ENCODE results near the gene PPP4R4. TPM values are rescaled to one million over a fixed set of nuclear protein-coding genes. Genes with fewer than 3 reads are reported as not detected.

PPP4R4 gene
- total RNA-seq, 1 experiment from 2014 or later = 1.1 TPM

- Histone ChIP-seq H3K27ac (ENCODE audit: low read length) (no peak overlapping the region), H3K27me3 (ENCODE audit: control insufficient read depth, insufficient read depth, low read length) (no peaks in the 10 kb centered on the region), H3K4me1 (ENCODE audit: control insufficient read depth, insufficient read depth, low read length) (no peaks in the 10 kb centered on the region), H3K36me3 (ENCODE audit: control insufficient read depth, insufficient read depth, low read length) (no peaks in the 10 kb centered on the region), H3K9me3 (ENCODE audit: control insufficient read depth, insufficient read depth, low read depth, low read length) (no peaks in the 10 kb centered on the region), H3K4me3 (ENCODE audit: low read depth in 2 of 2, low read length in 2 of 2) (no peak overlapping the region)
- DNase-seq (ENCODE audit: low read depth, low spot score) = no peak
- ATAC-seq = no peak
- in situ Hi-C loops (cut with HindIII; ENCODE audit: low pct_unique_long_range_greater_than_20kb, low sequenced_read_pairs) = no loop called here
- POLR2A ChIA-PET = no interaction called here
- no peak for TF ChIP-seq POLR2AphosphoS5 (IDR thresholded peaks at IDR 0.05; ENCODE audit: low read depth, low read length)
- TF ChIP-seq, protein P1, sequence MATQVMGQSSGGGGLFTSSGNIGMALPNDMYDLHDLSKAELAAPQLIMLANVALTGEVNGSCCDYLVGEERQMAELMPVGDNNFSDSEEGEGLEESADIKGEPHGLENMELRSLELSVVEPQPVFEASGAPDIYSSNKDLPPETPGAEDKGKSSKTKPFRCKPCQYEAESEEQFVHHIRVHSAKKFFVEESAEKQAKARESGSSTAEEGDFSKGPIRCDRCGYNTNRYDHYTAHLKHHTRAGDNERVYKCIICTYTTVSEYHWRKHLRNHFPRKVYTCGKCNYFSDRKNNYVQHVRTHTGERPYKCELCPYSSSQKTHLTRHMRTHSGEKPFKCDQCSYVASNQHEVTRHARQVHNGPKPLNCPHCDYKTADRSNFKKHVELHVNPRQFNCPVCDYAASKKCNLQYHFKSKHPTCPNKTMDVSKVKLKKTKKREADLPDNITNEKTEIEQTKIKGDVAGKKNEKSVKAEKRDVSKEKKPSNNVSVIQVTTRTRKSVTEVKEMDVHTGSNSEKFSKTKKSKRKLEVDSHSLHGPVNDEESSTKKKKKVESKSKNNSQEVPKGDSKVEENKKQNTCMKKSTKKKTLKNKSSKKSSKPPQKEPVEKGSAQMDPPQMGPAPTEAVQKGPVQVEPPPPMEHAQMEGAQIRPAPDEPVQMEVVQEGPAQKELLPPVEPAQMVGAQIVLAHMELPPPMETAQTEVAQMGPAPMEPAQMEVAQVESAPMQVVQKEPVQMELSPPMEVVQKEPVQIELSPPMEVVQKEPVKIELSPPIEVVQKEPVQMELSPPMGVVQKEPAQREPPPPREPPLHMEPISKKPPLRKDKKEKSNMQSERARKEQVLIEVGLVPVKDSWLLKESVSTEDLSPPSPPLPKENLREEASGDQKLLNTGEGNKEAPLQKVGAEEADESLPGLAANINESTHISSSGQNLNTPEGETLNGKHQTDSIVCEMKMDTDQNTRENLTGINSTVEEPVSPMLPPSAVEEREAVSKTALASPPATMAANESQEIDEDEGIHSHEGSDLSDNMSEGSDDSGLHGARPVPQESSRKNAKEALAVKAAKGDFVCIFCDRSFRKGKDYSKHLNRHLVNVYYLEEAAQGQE (IDR thresholded peaks at IDR 0.05; ENCODE audit: insufficient read depth in 1 of 2, low read depth in 2 of 2, low read length in 1 of 2) = no peak
- no peak for TF ChIP-seq TCF7L2 (IDR thresholded peaks at IDR 0.05; ENCODE audit: low read depth, low read length)
- TF ChIP-seq SIN3A (IDR thresholded peaks at IDR 0.05; ENCODE audit: borderline replicate concordance, insufficient read depth, low read depth, low read length) = no peak
- TF ChIP-seq CTCF (IDR thresholded peaks at IDR 0.05) = no peak
- BruUV-seq (replicated peaks) = no TSS peak
- CTCF ChIA-PET = no interaction called here
- intact Hi-C loops (cut with micrococcal nuclease; ENCODE audit: unreplicated experiment) = no loop called here
Measured at GRCh38 chr14:94227029-94227428, 52.9 kb downstream of the PPP4R4 start.

DNA sequence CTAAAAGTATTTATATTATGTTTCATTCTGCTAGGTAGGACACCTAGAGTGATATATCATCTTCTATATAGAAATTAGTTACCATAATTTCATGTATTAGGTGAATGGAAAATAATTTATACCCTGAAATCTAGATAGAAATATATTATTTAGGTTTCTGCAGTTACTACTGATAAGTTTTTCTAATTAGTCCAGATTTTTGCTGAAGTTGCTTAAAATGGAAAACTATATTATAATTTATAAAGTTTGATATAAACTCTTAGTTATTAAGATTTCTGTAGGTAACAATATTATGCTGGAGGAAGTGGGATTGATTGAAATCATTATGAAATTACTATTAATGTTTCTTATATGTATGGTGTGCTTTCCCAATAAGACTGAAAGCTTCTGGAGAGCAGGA is 62.9 kb downstream of the PPP4R4 start:
- POLR2A ChIA-PET = no interaction called here
- intact Hi-C loops (cut with micrococcal nuclease; ENCODE audit: unreplicated experiment) (no loop called here), in situ Hi-C loops (cut with HindIII; ENCODE audit: low pct_unique_long_range_greater_than_20kb, low sequenced_read_pairs) (no loop called here)
- Histone ChIP-seq H3K27me3 (ENCODE audit: control insufficient read depth, insufficient read depth, low read length) (no peaks in the 10 kb centered on the region), H3K9me3 (ENCODE audit: control insufficient read depth, insufficient read depth, low read depth, low read length) (no peaks in the 10 kb centered on the region), H3K36me3 (ENCODE audit: control insufficient read depth, insufficient read depth, low read length) (no peaks in the 10 kb centered on the region), H3K4me1 (ENCODE audit: control insufficient read depth, insufficient read depth, low read length) (no peaks in the 10 kb centered on the region), H3K27ac (ENCODE audit: low read length) (no peak overlapping the region), H3K4me3 (ENCODE audit: low read depth in 2 of 2, low read length in 2 of 2) (no peak overlapping the region)
- no peak for TF ChIP-seq POLR2AphosphoS5 (IDR thresholded peaks at IDR 0.05; ENCODE audit: low read depth, low read length)
- no peak for TF ChIP-seq TCF7L2 (IDR thresholded peaks at IDR 0.05; ENCODE audit: low read depth, low read length)
- TF ChIP-seq SIN3A (IDR thresholded peaks at IDR 0.05; ENCODE audit: borderline replicate concordance, insufficient read depth, low read depth, low read length) = no peak
- no peak for ATAC-seq
- no peak for DNase-seq (ENCODE audit: low read depth, low spot score)
- CTCF ChIA-PET = no interaction called here
- no TSS peak for BruUV-seq (replicated peaks)

- DNase-seq (ENCODE audit: low read depth, low spot score) (no peak), ATAC-seq (no peak)
- no peak overlapping the region for H3K4me3 ChIP-seq (ENCODE audit: low read depth in 2 of 2, low read length in 2 of 2)
- intact Hi-C loops (cut with micrococcal nuclease; ENCODE audit: unreplicated experiment) (no loop called here), in situ Hi-C loops (cut with HindIII; ENCODE audit: low pct_unique_long_range_greater_than_20kb, low sequenced_read_pairs) (no loop called here)
- no peaks in the 10 kb centered on the region for H3K4me1 ChIP-seq (ENCODE audit: control insufficient read depth, insufficient read depth, low read length)
- POLR2A ChIA-PET = no interaction called here
- CTCF ChIA-PET = no interaction called here
- BruUV-seq (replicated peaks) = no TSS peak
- TF ChIP-seq POLR2AphosphoS5 (IDR thresholded peaks at IDR 0.05; ENCODE audit: low read depth, low read length) (no peak), SIN3A (IDR thresholded peaks at IDR 0.05; ENCODE audit: borderline replicate concordance, insufficient read depth, low read depth, low read length) (no peak), TCF7L2 (IDR thresholded peaks at IDR 0.05; ENCODE audit: low read depth, low read length) (no peak), CTCF (IDR thresholded peaks at IDR 0.05) (no peak)
- TF ChIP-seq, protein P1 (IDR thresholded peaks at IDR 0.05; ENCODE audit: insufficient read depth in 1 of 2, low read depth in 2 of 2, low read length in 1 of 2) = no peak
- H3K9me3 ChIP-seq (ENCODE audit: control insufficient read depth, insufficient read depth, low read depth, low read length) = no peaks in the 10 kb centered on the region
- H3K27me3 ChIP-seq (ENCODE audit: control insufficient read depth, insufficient read depth, low read length) = no peaks in the 10 kb centered on the region
- no peaks in the 10 kb centered on the region for H3K36me3 ChIP-seq (ENCODE audit: control insufficient read depth, insufficient read depth, low read length)
- no peak overlapping the region for H3K27ac ChIP-seq (ENCODE audit: low read length)
Measured at GRCh38 chr14:94237983-94238382, 63.9 kb downstream of the PPP4R4 start.
